ENCODE measurements around the gene SPP2.

DNA sequence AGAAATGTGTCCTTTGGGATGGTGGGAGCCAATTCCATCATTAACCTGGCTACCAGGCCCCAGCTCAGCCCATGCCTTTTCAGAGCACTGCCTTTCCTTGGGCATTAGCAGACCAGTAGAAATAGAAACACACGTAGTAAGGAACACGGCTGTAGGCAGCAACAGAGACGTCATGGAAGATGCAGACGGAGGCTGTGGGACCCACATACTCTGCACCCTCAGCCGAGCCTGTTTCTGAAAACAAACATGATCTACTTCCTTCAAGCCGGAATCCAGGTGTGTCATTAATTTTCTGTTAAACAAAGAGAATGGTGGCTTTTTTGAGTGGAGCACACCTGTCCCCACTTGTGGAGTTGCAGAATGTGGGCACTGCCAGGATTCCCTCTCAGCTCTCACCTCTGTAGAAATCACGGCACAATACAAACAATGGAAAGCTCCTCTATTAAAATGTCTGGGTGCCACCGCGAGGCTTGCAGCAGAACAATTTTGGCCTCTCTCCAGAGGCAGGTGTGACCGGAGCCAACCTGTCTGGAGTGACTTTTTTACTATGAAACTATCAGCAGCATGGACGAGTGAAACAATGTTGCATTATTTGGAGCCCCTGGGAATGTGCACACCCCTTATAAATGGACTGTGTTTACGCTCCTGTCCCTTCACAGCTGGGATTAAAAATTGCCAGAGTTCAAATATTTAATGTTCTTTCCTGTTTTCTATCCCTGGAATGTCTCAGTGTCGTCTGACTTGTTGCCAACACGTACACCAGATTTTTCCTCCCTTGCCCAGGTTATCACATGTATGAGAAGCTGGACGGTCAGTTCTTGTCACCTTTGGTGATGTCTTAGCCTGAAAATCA lies 31.7 kb downstream of the SPP2 start:
- TF ChIP-seq, protein P1, sequence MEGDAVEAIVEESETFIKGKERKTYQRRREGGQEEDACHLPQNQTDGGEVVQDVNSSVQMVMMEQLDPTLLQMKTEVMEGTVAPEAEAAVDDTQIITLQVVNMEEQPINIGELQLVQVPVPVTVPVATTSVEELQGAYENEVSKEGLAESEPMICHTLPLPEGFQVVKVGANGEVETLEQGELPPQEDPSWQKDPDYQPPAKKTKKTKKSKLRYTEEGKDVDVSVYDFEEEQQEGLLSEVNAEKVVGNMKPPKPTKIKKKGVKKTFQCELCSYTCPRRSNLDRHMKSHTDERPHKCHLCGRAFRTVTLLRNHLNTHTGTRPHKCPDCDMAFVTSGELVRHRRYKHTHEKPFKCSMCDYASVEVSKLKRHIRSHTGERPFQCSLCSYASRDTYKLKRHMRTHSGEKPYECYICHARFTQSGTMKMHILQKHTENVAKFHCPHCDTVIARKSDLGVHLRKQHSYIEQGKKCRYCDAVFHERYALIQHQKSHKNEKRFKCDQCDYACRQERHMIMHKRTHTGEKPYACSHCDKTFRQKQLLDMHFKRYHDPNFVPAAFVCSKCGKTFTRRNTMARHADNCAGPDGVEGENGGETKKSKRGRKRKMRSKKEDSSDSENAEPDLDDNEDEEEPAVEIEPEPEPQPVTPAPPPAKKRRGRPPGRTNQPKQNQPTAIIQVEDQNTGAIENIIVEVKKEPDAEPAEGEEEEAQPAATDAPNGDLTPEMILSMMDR (IDR thresholded peaks at IDR 0.05 in 4 of 5, conservative IDR thresholded peaks at IDR 0.05 in 1 of 5), result no peak
- TF ChIP-seq POLR2A (IDR thresholded peaks at IDR 0.05), result no peak
